Spinal cord (tissue), 10 donors: ENCODE data around the gene WFDC5. TPM values are rescaled to one million over a fixed set of nuclear protein-coding genes. Genes with fewer than 3 reads are reported as not detected.
A peak's percentile ranks its signal among the peaks of the same experiment; 100 is the strongest.

Source experiments
- DNase-seq, 6 donors: peaks; one replicate each; pipeline versions ENCODE4 v3.0.0 to v3.0.0-alpha.2; 2013 to 2015; ENCODE audit warnings: low spot score in 6 of 6, low read depth in 4 of 6
- H3K27ac ChIP-seq: one replicate; pipeline ENCODE4 v1.5.1; 2013; ENCODE audit warnings: low read depth, low read length, control low read depth
- H3K27me3 ChIP-seq: one replicate; pipeline ENCODE4 v1.6.1; 2013; ENCODE audit warnings: low read length; ENCODE audit not compliant: control insufficient read depth, insufficient read depth
- H3K36me3 ChIP-seq: one replicate; pipeline ENCODE4 v1.6.1; 2013; ENCODE audit warnings: low read length; ENCODE audit not compliant: control insufficient read depth, insufficient read depth
- H3K4me1 ChIP-seq: one replicate; pipeline ENCODE4 v1.6.1; 2013; ENCODE audit warnings: low read length; ENCODE audit not compliant: control insufficient read depth, insufficient read depth
- H3K4me3 ChIP-seq: one replicate; pipeline ENCODE4 v1.5.1; 2013; ENCODE audit warnings: low read depth, low read length, control low read depth
- H3K9me3 ChIP-seq: one replicate; pipeline ENCODE4 v1.6.1; 2013; ENCODE audit warnings: low read length; ENCODE audit not compliant: control insufficient read depth, insufficient read depth
- WGBS: methylation state at CpG from one replicate; pipeline ENCODE4 v1.1.5; 2013; ENCODE audit warnings: missing lambda C conversion rate; ENCODE audit not compliant: insufficient coverage; 5-methylcytosine and 5-hydroxymethylcytosine counted together
- polyA plus RNA-seq, 2 donors: library from polyadenylated mRNA; unstranded; fragments of 120-200 nt; gene quantifications; one replicate each; pipeline ENCODE4 v1.2.1, GENCODE V29; 2013; ENCODE audit not compliant: insufficient read length in 2 of 2
- total RNA-seq, 2 donors: library from RNA; depleted of rRNA in 1 of 2; stranded (reverse); fragments of 120-200 nt in 1 of 2; fragments of >200 nt in 1 of 2; gene quantifications; one replicate each; pipeline versions ENCODE4 v1.2.3 to v1.2.4, GENCODE V29; 2013 to 2014
- donor health status: healthy.

Gene WFDC5
- total and polyA plus RNA-seq, 4 donors: 0.28 to 0.57 (median 0.33) TPM; not detected in 1

- H3K4me3 ChIP-seq: no peak overlapping the region
- H3K27me3 ChIP-seq: peaks cover 11% of the 10 kb centered on the region
- 100% methylated on average over 1 of the region's 2 CpGs for WGBS
- H3K4me1 ChIP-seq: peaks cover 8% of the 10 kb centered on the region
- no peak overlapping the region for H3K27ac ChIP-seq
- DNase-seq: no peak
- H3K9me3 ChIP-seq: no peaks in the 10 kb centered on the region
- no peaks in the 10 kb centered on the region for H3K36me3 ChIP-seq
Measured at GRCh38 chr20:45105317-45105716, 9.7 kb downstream of the WFDC5 start.

GRCh38 chr20:45104786-45105185 lies 10.2 kb downstream of the WFDC5 start:
- no peak overlapping the region for H3K27ac ChIP-seq
- no peak for DNase-seq
- WGBS: 91% methylated on average over 3 of the region's 5 CpGs
- H3K4me1 ChIP-seq: peaks cover 8% of the 10 kb centered on the region
- peaks cover 16% of the 10 kb centered on the region for H3K27me3 ChIP-seq
- H3K36me3 ChIP-seq: no peaks in the 10 kb centered on the region
- no peak overlapping the region for H3K4me3 ChIP-seq
- H3K9me3 ChIP-seq: no peaks in the 10 kb centered on the region

GRCh38 chr20:45103072-45103471 lies 11.9 kb downstream of the WFDC5 start:
- Histone ChIP-seq H3K27me3 (peaks cover 32% of the 10 kb centered on the region), H3K4me3 (no peak overlapping the region), H3K9me3 (no peaks in the 10 kb centered on the region), H3K27ac (no peak overlapping the region), H3K36me3 (peaks cover 2% of the 10 kb centered on the region), H3K4me1 (peaks cover 10% of the 10 kb centered on the region)
- WGBS: 100% methylated on average over 1 of the region's 2 CpGs
- DNase-seq: no peak

- H3K27me3 ChIP-seq: peaks cover 38% of the 10 kb centered on the region
- H3K4me1 ChIP-seq: peaks cover 20% of the 10 kb centered on the region
- no peaks in the 10 kb centered on the region for H3K9me3 ChIP-seq
- H3K36me3 ChIP-seq: peaks cover 3% of the 10 kb centered on the region
- WGBS: 86% methylated on average over 4 of the region's 6 CpGs
- H3K27ac ChIP-seq: no peak overlapping the region
- DNase-seq: no peak
- no peak overlapping the region for H3K4me3 ChIP-seq
Measured at GRCh38 chr20:45101333-45101850, 13.6 kb downstream of the WFDC5 start.

GRCh38 chr20:45100563-45101245 lies 14.3 kb downstream of the WFDC5 start, which contains the start of gene KCNS1:
Gene KCNS1 (minus strand): TSS chr20:45101127. CDS start chr20:45099236, 1,891 bp downstream.
- Histone ChIP-seq H3K4me3 (peak within 1 kb of the TSS; percentile 6), H3K27ac (no peak within 1 kb of the TSS), H3K27me3 (peaks cover 38% of the 10 kb centered on the region), H3K9me3 (no peaks in the 10 kb centered on the region), H3K36me3 (peaks cover 3% of the 10 kb centered on the region), H3K4me1 (peaks cover 24% of the 10 kb centered on the region)
- peak in 2 of 6 donors; percentile 15 to 34 for DNase-seq
- 8% methylated on average over 17 of the region's 38 CpGs for WGBS

- 5% methylated on average over 88 of the region's 91 CpGs for WGBS
- DNase-seq: peak in 3 of 6 donors; percentile 11 to 71 (median 67)
- Histone ChIP-seq H3K27me3 (peaks cover 38% of the 10 kb centered on the region), H3K27ac (no peak overlapping the region), H3K36me3 (peaks cover 3% of the 10 kb centered on the region), H3K4me3 (no peak overlapping the region), H3K9me3 (no peaks in the 10 kb centered on the region), H3K4me1 (peaks cover 29% of the 10 kb centered on the region)
Measured at GRCh38 chr20:45098103-45098773, 16.7 kb downstream of the WFDC5 start.

GRCh38 chr20:45097485-45098102 lies 17.4 kb downstream of the WFDC5 start:
- peak in 2 of 6 donors; percentile 46 to 62 for DNase-seq
- 30% methylated on average over 56 of the region's 56 CpGs for WGBS
- Histone ChIP-seq H3K4me1 (peaks cover 29% of the 10 kb centered on the region), H3K4me3 (no peak overlapping the region), H3K9me3 (no peaks in the 10 kb centered on the region), H3K27me3 (peaks cover 38% of the 10 kb centered on the region), H3K36me3 (peaks cover 3% of the 10 kb centered on the region), H3K27ac (no peak overlapping the region)

- WGBS: 68% methylated on average over 8 of the region's 9 CpGs
- Histone ChIP-seq H3K9me3 (no peaks in the 10 kb centered on the region), H3K27me3 (peaks cover 38% of the 10 kb centered on the region), H3K36me3 (peaks cover 3% of the 10 kb centered on the region), H3K27ac (no peak overlapping the region), H3K4me3 (no peak overlapping the region), H3K4me1 (peaks cover 29% of the 10 kb centered on the region)
- DNase-seq: no peak
Measured at GRCh38 chr20:45096781-45097180, 18.2 kb downstream of the WFDC5 start.

- Histone ChIP-seq H3K4me1 (peaks cover 25% of the 10 kb centered on the region), H3K4me3 (no peak overlapping the region), H3K27ac (no peak overlapping the region), H3K27me3 (peaks cover 33% of the 10 kb centered on the region), H3K9me3 (no peaks in the 10 kb centered on the region), H3K36me3 (peaks cover 3% of the 10 kb centered on the region)
- WGBS: 13% methylated on average over 4 of the region's 7 CpGs
- DNase-seq: peak in 5 of 6 donors; percentile 36 to 82 (median 52)
Measured at GRCh38 chr20:45095805-45096238, 19.2 kb downstream of the WFDC5 start.
